KMS-11 (cell line): ENCODE results near the gene CAMTA1.
"Not testable (repeated sequence)": the region's sequence is repeated elsewhere in the genome, so short reads cannot be mapped to it uniquely, and the experiment has no call there.

Source experiments
- H2AFZ ChIP-seq: fragments of 200-600 bp; sonication (generic); 2 replicates; pipeline ENCODE4 v1.6.1; 2016; ENCODE audit warnings: antibody characterized with exemption, mixed run types, low read depth
- H3K27ac ChIP-seq: fragments of 200-600 bp; sonication (generic); 2 replicates; pipeline ENCODE4 v1.6.1; 2016; ENCODE audit warnings: mild to moderate bottlenecking, mixed run types
- H3K27me3 ChIP-seq: fragments of 200-600 bp; sonication (generic); 2 replicates; pipeline ENCODE4 v1.6.1; 2017; ENCODE audit warnings: mild to moderate bottlenecking, low read depth, mixed run types, moderate library complexity; ENCODE audit not compliant: insufficient read depth
- H3K36me3 ChIP-seq: fragments of 200-600 bp; sonication (generic); 2 replicates; pipeline ENCODE4 v1.6.1; 2017; ENCODE audit warnings: mild to moderate bottlenecking, mixed run types; ENCODE audit not compliant: insufficient read depth
- H3K4me1 ChIP-seq: fragments of 200-600 bp; sonication (generic); 2 replicates; pipeline ENCODE4 v1.6.1; 2016; ENCODE audit warnings: mild to moderate bottlenecking, low read depth, mixed run types; ENCODE audit not compliant: poor library complexity, severe bottlenecking
- H3K4me2 ChIP-seq: fragments of 200-600 bp; sonication (generic); 2 replicates; pipeline ENCODE4 v1.7.0; 2016; ENCODE audit warnings: mild to moderate bottlenecking, mixed run types
- H3K4me3 ChIP-seq: fragments of 200-600 bp; sonication (generic); IDR thresholded peaks from 2 replicates; pipeline ENCODE4 v1.6.1; 2017; ENCODE audit warnings: low read depth, low read length, mixed read lengths; ENCODE audit not compliant: insufficient read depth
- H3K79me2 ChIP-seq: fragments of 200-600 bp; sonication (generic); 2 replicates; pipeline ENCODE4 v1.6.1; 2016; ENCODE audit warnings: low read depth, mixed run types; ENCODE audit not compliant: insufficient read depth
- H3K9ac ChIP-seq: fragments of 200-600 bp; sonication (generic); 2 replicates; pipeline ENCODE4 v1.6.1; 2016; ENCODE audit warnings: mild to moderate bottlenecking, mixed run types
- H4K20me1 ChIP-seq: fragments of 200-600 bp; sonication (generic); 2 replicates; pipeline ENCODE4 v1.6.1; 2016; ENCODE audit warnings: mild to moderate bottlenecking, mixed run types; ENCODE audit not compliant: insufficient read depth
- TF ChIP-seq, protein P1 (sequence below): fragments of 200-600 bp; sonication (generic); conservative IDR thresholded peaks from 2 replicates; pipeline ENCODE4 v1.6.1; 2017; ENCODE audit warnings: low read depth, mild to moderate bottlenecking, antibody characterized with exemption, low read length, moderate library complexity, mixed read lengths

Gene CAMTA1

DNA sequence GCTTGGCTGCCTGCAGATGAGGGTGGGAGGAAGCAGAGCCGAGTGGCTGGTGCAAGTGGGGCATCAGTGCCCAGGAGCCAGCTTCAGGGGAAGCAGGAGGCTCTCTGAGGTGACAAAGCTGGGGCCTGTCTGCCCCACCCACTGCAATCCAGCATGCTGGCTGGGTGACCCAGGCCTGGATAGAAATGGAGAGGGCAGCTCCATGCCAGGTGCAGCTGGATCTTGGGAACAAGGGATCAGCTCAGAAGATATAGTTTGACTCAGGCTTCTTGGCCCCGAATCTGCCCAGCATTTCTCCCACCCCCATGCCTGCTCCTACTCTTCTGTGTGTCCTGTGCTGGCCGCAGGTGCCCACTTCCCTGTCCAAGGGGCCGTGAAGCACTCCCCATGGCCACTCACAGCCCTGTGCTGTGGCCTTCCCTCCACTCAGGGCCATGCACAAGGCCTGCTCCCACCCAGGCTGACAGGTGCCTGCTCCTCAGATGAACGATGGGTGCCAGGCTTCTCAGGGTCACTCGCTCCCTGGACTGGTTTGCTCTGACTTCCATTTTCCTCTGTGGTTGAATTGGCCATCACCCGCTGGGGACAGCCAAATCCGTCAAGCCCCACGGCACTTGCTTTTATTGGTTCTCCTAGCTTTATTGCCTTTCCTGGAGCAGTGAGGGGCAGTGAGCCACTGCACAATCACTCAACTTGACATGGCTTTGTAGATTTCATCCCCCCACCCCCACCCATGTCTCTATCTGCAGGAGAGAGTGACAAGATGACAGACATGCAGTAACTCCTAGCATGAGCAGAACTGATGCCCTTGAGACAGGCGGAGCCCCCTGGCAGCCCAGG is 811.1 kb downstream of the CAMTA1 start:
- Histone ChIP-seq H3K4me3 (no peak overlapping the region), H3K9ac (no peak overlapping the region)

DNA sequence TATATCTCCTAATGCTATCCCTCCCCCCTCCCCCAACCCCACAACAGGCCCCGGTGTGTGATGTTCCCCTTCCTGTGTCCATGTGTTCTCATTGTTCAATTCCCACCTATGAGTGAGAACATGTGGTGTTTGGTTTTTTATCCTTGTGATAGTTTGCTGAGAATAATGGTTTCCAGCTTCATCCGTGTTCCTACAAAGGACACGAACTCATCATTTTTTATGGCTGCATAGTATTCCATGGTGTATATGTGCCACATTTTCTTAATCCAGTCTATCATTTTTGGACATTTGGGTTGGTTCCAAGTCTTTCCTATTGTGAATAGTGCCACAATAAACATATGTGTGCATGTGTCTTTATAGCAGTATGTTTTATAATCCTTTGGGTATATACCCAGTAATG is 812.8 kb downstream of the CAMTA1 start:
- H2AFZ ChIP-seq, H4K20me1 ChIP-seq, H3K4me2 ChIP-seq, H3K36me3 ChIP-seq, H3K79me2 ChIP-seq, H3K4me1 ChIP-seq, H3K27ac ChIP-seq, H3K9ac ChIP-seq, H3K4me3 ChIP-seq: not testable (repeated sequence)
- peaks cover 22% of the 10 kb centered on the region; the same call in 1 of the 2 replicates for H3K27me3 ChIP-seq

More for the DNA sequence above, 811.1 kb downstream of the CAMTA1 start:
- TF ChIP-seq, protein P1, sequence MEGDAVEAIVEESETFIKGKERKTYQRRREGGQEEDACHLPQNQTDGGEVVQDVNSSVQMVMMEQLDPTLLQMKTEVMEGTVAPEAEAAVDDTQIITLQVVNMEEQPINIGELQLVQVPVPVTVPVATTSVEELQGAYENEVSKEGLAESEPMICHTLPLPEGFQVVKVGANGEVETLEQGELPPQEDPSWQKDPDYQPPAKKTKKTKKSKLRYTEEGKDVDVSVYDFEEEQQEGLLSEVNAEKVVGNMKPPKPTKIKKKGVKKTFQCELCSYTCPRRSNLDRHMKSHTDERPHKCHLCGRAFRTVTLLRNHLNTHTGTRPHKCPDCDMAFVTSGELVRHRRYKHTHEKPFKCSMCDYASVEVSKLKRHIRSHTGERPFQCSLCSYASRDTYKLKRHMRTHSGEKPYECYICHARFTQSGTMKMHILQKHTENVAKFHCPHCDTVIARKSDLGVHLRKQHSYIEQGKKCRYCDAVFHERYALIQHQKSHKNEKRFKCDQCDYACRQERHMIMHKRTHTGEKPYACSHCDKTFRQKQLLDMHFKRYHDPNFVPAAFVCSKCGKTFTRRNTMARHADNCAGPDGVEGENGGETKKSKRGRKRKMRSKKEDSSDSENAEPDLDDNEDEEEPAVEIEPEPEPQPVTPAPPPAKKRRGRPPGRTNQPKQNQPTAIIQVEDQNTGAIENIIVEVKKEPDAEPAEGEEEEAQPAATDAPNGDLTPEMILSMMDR, result no peak
- Histone ChIP-seq H3K27ac (no peak overlapping the region), H3K4me2 (no peak overlapping the region), H3K4me1 (no peaks in the 10 kb centered on the region), H3K27me3 (peaks cover 39% of the 10 kb centered on the region; the same call in 1 of the 2 replicates), H2AFZ (no peak overlapping the region), H4K20me1 (no peaks in the 10 kb centered on the region), H3K79me2 (no peaks in the 10 kb centered on the region), H3K36me3 (no peaks in the 10 kb centered on the region)

DNA sequence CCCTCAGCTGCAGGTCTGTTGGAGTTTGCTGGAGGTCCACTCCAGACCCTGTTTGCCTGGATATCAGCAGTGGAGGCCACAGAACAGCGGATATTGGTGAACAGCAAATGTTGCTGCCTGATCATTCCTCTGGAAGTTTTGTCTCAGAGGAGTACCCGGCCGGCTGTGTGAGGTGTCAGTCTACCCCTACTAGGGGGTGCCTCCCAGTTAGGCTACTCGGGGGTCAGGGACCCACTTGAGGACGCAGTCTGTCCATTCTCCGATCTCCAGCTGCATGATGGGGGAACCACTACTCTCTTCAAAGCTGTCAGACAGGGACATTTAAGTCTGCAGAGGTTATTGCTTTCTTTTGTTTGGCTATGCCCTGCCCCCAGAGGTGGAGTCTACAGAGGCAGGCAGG is 819.7 kb downstream of the CAMTA1 start:
- H3K27me3 ChIP-seq, result peaks cover 14% of the 10 kb centered on the region; the same call in 1 of the 2 replicates
- H3K9ac ChIP-seq, H3K4me2 ChIP-seq, H3K27ac ChIP-seq, H2AFZ ChIP-seq, H3K4me3 ChIP-seq, H3K36me3 ChIP-seq, H3K4me1 ChIP-seq, H4K20me1 ChIP-seq, H3K79me2 ChIP-seq: not testable (repeated sequence)

DNA sequence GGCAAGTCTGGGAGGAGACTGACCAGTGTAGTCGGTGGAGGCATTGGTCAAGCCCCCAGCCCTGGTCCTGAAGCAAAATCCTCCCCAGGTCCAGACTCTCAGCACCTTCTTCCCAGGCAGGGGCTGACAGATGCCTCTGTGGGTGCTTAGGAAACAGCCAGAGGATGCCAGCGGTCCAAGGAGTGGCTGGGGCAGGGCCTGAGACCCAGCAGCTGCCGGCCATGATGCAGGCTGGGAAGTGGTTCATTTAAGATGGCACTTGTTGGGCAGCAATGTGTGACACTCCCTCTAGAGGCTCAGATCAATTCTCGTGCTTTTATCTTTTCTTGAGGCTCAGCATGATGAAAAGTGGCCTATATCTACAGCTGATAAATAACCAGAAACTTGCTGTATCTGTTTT is 820.8 kb downstream of the CAMTA1 start:
- Histone ChIP-seq H3K79me2 (no peaks in the 10 kb centered on the region), H4K20me1 (no peaks in the 10 kb centered on the region), H3K4me3 (no peak overlapping the region), H3K4me1 (no peaks in the 10 kb centered on the region), H3K27me3 (peaks cover 14% of the 10 kb centered on the region; the same call in 1 of the 2 replicates), H3K9ac (no peak overlapping the region), H3K4me2 (no peak overlapping the region), H3K36me3 (no peaks in the 10 kb centered on the region), H3K27ac (no peak overlapping the region), H2AFZ (no peak overlapping the region)
- TF ChIP-seq, protein P1, result no peak

DNA sequence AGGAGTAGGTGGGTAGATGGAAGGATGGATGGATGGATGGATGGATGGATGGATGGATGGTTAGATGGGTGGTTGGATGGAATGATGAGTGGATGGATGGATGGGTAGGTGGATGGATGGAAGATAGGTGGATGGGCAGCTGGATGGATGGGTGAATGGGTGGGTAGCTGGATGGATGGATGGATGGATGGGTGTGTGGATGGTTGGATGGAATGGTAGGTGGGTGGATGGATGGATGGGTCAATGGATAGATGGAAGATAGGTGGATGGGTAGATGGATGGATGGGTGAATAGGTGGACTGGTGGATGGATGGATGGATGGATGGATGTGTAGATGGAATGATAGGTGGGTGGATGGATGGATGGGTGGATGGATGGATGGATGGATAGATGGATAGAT is 821.8 kb downstream of the CAMTA1 start:
- H3K79me2 ChIP-seq, result no peaks in the 10 kb centered on the region
- no peaks in the 10 kb centered on the region for H3K4me1 ChIP-seq
- H3K9ac ChIP-seq, result no peak overlapping the region
- no peaks in the 10 kb centered on the region for H4K20me1 ChIP-seq
- TF ChIP-seq, protein P1, result no peak
- no peak overlapping the region for H3K4me2 ChIP-seq
- no peaks in the 10 kb centered on the region for H3K36me3 ChIP-seq
- H3K27me3 ChIP-seq, result peaks cover 14% of the 10 kb centered on the region; the same call in 1 of the 2 replicates
- H3K4me3 ChIP-seq, result no peak overlapping the region
- no peak overlapping the region for H3K27ac ChIP-seq
- no peak overlapping the region for H2AFZ ChIP-seq
